Measurements from ENCODE around the gene WDR27. TPM values are rescaled to one million over a fixed set of nuclear protein-coding genes. Genes with fewer than 3 reads are reported as not detected.
A peak's percentile ranks its signal among the peaks of the same experiment; 100 is the strongest.

The WDR27 gene
- total RNA-seq, 2 donors from 2014 or later: 45.0 to 46.1 TPM

DNA sequence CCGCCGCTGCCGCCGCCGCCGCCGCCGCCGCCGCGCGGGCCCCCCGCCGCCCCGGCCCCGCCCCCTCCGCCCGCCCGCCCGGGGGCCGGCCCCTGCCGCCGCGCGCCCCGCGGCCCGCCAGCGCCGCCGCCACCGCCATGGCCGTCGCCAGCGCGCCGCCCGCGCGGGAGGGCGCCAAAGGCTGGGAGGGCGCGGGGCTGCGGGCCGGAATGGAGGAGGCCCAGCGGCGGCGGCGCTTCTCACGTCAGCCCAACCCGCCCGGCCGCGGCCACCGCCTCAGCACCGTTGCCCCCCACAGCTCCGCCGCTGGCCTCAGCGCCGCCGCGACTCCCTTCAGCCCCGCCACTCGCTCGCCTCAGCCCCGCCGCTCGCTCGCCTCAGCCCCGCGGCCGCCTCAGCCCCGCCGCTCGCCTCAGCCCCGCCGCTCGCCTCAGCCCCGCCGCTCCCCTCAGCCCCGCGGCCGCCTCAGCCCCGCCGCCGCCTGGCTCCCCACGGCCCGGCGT, 22.2 kb upstream of the WDR27 start:
- DNase-seq (peak; percentile 49 to 61), ATAC-seq (replicated peaks in 1 of 2) (peak; percentile 56 to 66)
- no peaks in the 10 kb centered on the region for H3K9me3 Mint-ChIP-seq
- peak overlapping the region in 1 of 2 donors; percentile 68 for H3K4me3 Mint-ChIP-seq
- peaks cover 3 to 13% of the 10 kb centered on the region in 2 donors for H3K36me3 Mint-ChIP-seq (ENCODE audit: insufficient read depth in 2 of 2)
- H3K27ac Mint-ChIP-seq: no peak overlapping the region
- H3K27me3 Mint-ChIP-seq (ENCODE audit: low read depth): no peaks in the 10 kb centered on the region
- peaks cover 46% of the 10 kb centered on the region for H3K4me1 Mint-ChIP-seq (ENCODE audit: low read depth)

DNA sequence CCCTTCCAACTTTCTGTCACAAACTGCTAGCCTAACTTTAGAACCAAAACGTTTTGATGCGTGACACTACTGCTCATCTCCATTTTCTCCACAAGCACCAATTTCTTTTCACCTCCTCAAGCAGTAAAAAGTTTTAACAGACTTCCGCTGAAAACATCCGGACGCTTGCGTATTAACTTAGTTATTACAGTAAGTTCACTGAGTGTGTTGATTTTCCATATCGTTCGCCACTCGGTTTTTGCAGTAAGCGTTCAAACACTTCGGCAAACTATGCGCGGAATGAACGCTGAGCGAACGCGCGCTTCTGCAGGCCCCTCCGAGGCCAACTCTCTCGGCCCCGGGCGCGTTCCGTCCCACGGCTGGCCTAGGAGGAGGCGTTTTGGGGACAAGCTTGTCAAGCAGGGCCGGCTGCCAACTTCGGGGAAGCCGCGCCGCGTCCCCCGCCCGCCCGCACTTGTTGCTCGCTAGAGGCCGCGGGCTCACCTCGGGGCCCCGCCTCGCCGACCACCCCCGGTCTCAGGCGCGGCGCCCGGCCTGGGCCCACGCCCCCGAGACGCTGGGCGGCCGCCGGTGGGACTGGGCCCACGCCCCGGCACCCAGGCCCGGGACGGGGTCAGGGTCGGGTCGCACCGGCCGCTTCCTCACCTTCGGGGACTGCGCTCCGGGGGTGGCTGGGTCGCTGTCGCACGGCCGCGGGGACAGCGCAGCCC, 21.5 kb upstream of the WDR27 start:
- peaks cover 3 to 13% of the 10 kb centered on the region in 2 donors for H3K36me3 Mint-ChIP-seq (ENCODE audit: insufficient read depth in 2 of 2)
- peak overlapping the region; percentile 92 for H3K27ac Mint-ChIP-seq
- H3K4me1 Mint-ChIP-seq (ENCODE audit: low read depth): peaks cover 48% of the 10 kb centered on the region
- peak overlapping the region; percentile 90 to 91 for H3K4me3 Mint-ChIP-seq
- DNase-seq: peak; percentile 75 to 76
- H3K9me3 Mint-ChIP-seq: no peaks in the 10 kb centered on the region
- peak; percentile 48 to 57 for ATAC-seq (replicated peaks in 1 of 2)
- no peaks in the 10 kb centered on the region for H3K27me3 Mint-ChIP-seq (ENCODE audit: low read depth)

DNA sequence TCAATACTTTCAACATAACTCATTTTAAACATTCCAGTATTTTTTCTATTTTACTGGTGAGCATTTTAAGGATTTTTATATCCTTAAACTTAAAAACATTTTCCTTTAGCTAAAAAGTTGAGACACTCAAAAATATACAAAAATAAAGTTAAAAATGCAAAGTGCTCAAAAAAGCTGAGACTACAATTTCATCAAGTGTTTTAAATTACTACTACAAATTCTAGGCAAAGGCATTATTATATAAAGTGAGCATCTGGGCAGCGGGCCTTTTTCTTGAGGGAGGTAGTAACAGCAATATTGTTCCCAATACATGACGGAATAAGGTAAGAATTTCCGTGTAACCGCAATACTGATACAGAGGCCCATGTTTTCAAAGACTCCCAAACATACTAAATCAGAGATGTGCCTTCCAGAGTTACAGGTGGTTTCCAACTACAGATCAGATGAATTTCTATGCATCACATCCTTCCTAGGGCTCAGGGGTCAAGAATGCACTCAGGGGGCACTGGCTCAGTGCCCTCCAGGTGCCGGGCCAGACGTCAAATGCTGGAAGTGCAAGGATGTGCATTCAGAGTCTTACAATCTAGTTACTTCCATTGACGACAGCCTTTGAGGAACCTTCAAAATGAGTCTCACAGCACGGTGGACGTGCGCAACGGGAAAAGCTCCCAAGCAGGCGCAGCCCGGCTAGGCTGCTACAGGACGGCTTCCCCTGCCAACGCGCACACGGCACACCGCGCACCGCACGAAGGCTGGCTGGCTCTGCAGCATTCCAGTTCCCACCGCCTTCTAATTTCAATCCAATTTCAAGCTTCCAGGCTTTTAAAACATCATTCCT, 20.8 kb upstream of the WDR27 start:
- peak overlapping the region; percentile 90 to 91 for H3K4me3 Mint-ChIP-seq
- H3K27ac Mint-ChIP-seq: peak overlapping the region; percentile 92
- peaks cover 48% of the 10 kb centered on the region for H3K4me1 Mint-ChIP-seq (ENCODE audit: low read depth)

DNA sequence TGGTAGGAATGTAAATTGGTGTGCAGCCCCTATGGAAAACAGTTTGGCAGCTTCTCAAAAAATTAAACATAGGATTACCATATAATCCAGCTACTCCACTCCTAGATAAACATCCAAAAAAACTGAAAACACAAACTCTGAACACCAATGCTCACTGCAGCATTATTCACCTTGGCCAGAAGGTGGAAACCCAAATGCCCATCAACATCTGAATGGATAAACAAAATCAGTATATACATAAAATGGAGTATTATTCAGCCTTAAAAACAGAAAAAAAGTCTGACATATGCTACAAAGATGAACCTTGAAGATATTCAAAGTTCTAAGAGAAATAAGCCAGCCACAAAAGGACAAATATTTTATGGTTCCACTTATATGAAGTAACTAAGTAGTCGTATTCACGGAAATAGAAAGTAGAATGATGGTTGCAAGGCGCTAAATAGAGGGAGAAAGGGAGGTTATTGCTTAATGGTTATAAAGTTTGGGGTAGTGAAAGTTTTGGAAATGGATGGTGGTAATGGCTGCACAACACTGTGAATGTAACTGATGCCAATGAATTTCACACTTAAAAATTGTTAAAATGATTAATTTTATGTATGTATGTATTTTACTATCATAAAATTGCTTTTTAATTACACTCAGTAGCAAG, 18.5 kb upstream of the WDR27 start:
- peaks cover 6 to 28% of the 10 kb centered on the region in 2 donors for H3K36me3 Mint-ChIP-seq (ENCODE audit: insufficient read depth in 2 of 2)
- H3K4me1 Mint-ChIP-seq (ENCODE audit: low read depth): peaks cover 36% of the 10 kb centered on the region

More for the DNA sequence above, 20.8 kb upstream of the WDR27 start:
- no peaks in the 10 kb centered on the region for H3K9me3 Mint-ChIP-seq
- H3K27me3 Mint-ChIP-seq (ENCODE audit: low read depth): no peaks in the 10 kb centered on the region
- ATAC-seq (replicated peaks in 1 of 2) (peak; percentile 29 to 42), DNase-seq (peak; percentile 37 to 49)
- peaks cover 4 to 17% of the 10 kb centered on the region in 2 donors for H3K36me3 Mint-ChIP-seq (ENCODE audit: insufficient read depth in 2 of 2)

DNA sequence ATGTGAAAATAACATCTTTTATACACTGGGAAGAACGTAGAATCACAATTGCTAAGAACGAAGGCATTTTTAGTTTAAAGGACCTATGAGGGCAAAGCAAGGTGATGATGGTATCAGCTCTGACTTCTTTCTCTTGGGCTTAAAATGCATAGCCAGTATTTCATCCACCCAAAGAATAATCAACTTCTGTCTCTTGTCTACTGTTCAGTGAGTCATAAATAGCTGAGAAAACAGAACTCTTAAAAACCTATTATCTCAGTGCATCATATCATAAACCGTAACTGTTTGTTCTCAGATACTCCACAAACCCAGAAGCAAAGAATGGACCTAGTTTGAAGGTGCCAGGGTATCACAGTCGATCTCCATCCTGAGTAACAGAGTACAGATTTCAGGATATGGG, 17.3 kb upstream of the WDR27 start:
- Mint-ChIP-seq H3K27me3 (ENCODE audit: low read depth) (no peaks in the 10 kb centered on the region), H3K9me3 (no peaks in the 10 kb centered on the region), H3K4me3 (peak overlapping the region in 1 of 2 donors; percentile 49), H3K4me1 (ENCODE audit: low read depth) (peaks cover 36% of the 10 kb centered on the region), H3K27ac (peak overlapping the region; percentile 79), H3K36me3 (ENCODE audit: insufficient read depth in 2 of 2) (peaks cover 8 to 34% of the 10 kb centered on the region in 2 donors)
- ATAC-seq (replicated peaks in 1 of 2) (no peak), DNase-seq (no peak)

More for the DNA sequence above, 18.5 kb upstream of the WDR27 start:
- no peak for DNase-seq
- Mint-ChIP-seq H3K9me3 (no peaks in the 10 kb centered on the region), H3K27me3 (ENCODE audit: low read depth) (no peaks in the 10 kb centered on the region), H3K4me3 (peak overlapping the region in 1 of 2 donors; percentile 54), H3K27ac (peak overlapping the region; percentile 52)
- ATAC-seq (replicated peaks in 1 of 2): no peak

DNA sequence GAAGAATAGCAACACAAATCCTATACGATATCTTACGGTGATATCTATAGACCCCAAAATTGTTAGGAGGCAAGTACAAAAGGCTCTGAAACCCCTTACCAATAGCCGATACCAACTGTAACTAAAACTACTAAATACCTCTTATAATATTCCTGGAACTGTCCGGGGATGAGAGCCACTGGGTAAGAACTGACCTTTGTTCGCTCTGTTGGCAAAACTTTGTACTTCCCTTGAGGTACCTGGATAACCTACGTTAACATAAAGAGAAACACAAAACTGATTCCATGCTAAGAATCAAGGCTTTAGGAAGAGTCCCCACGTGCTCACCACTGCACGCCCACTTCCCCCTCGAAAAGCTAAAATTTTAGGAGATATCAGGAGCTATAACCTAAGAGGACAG, 12.8 kb upstream of the WDR27 start:
- Mint-ChIP-seq H3K27ac (no peak overlapping the region), H3K9me3 (no peaks in the 10 kb centered on the region), H3K4me3 (no peak overlapping the region), H3K4me1 (ENCODE audit: low read depth) (peaks cover 18% of the 10 kb centered on the region), H3K36me3 (ENCODE audit: insufficient read depth in 2 of 2) (peaks cover 5 to 38% of the 10 kb centered on the region in 2 donors), H3K27me3 (ENCODE audit: low read depth) (no peaks in the 10 kb centered on the region)
- ATAC-seq (replicated peaks in 1 of 2): no peak
- no peak for DNase-seq

DNA sequence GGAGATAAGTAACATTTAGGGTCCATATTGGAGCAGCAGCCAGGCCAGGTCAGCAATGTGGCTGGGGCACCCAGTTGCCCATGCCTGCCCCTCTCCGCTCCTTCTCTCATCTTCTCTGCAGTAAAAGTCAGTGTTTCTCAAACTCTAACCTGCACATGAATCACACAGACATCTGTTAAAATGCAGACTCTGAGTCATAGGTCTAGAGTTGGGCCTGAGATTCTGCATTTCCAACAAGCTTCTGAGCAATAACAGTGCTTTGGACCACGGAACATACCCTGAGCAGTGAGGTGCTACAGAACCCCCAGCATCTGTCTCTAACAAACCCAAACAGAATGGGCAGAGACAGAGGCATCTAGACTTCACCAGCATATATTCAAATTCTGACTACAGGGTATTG, 12.3 kb upstream of the WDR27 start:
- H3K4me1 Mint-ChIP-seq (ENCODE audit: low read depth): peaks cover 18% of the 10 kb centered on the region
- no peak overlapping the region for H3K4me3 Mint-ChIP-seq
- DNase-seq (no peak), ATAC-seq (replicated peaks in 1 of 2) (peak; percentile 83 to 87)
- H3K36me3 Mint-ChIP-seq (ENCODE audit: insufficient read depth in 2 of 2): peaks cover 5 to 35% of the 10 kb centered on the region in 2 donors
- no peaks in the 10 kb centered on the region for H3K9me3 Mint-ChIP-seq
- no peaks in the 10 kb centered on the region for H3K27me3 Mint-ChIP-seq (ENCODE audit: low read depth)
- H3K27ac Mint-ChIP-seq: no peak overlapping the region

DNA sequence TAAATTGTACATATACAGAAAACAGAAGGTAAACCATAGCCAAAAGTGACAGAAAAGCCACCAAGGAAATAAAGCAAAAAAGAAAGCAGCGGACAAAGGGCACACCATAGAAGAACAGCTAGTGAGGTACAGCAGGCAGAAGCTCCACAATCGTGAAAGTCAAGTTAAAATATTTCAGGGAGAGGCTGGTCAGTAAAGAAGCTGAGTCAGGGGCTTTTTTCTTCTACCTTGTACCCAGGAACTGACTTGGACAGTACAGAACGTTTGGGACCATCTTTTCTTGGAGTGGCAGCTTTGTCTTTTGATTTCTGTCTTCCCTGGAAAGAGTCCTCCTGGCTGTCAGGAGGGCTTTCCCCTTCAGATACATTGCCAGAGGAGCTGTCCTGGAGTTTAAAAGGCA, 8.2 kb upstream of the WDR27 start:
- H3K4me3 Mint-ChIP-seq: no peak overlapping the region
- ATAC-seq (replicated peaks in 1 of 2) (no peak), DNase-seq (no peak)
- H3K27me3 Mint-ChIP-seq (ENCODE audit: low read depth): no peaks in the 10 kb centered on the region
- peaks cover 39% of the 10 kb centered on the region for H3K4me1 Mint-ChIP-seq (ENCODE audit: low read depth)
- H3K9me3 Mint-ChIP-seq: no peaks in the 10 kb centered on the region
- H3K27ac Mint-ChIP-seq: peak overlapping the region; percentile 71
- H3K36me3 Mint-ChIP-seq (ENCODE audit: insufficient read depth in 2 of 2): peaks cover 1 to 20% of the 10 kb centered on the region in 2 donors

DNA sequence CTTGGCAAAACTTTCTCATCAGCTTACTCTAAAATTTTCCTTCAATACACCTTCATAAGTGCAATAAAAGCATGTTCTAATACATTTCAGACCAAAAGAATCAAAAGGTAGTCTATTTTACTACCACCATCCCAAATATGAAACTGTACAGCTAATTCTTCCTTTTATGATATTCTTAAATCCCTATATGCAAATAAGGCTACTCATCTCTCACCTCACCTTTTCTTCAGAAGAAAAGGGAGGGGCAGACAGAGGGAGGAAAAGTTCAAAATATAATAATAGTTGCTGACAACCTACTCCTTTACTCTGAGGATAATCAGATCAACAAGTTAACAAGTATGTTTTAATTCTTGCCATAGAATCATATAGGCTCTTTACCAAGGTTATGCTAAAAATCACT, 7.5 kb upstream of the WDR27 start:
- peak overlapping the region; percentile 71 for H3K27ac Mint-ChIP-seq
- H3K4me3 Mint-ChIP-seq: no peak overlapping the region
- no peaks in the 10 kb centered on the region for H3K27me3 Mint-ChIP-seq (ENCODE audit: low read depth)
- DNase-seq (no peak), ATAC-seq (replicated peaks in 1 of 2) (no peak)
- H3K4me1 Mint-ChIP-seq (ENCODE audit: low read depth): peaks cover 45% of the 10 kb centered on the region
- H3K9me3 Mint-ChIP-seq: no peaks in the 10 kb centered on the region
- peaks cover under 1 to 20% of the 10 kb centered on the region in 2 donors for H3K36me3 Mint-ChIP-seq (ENCODE audit: insufficient read depth in 2 of 2)

DNA sequence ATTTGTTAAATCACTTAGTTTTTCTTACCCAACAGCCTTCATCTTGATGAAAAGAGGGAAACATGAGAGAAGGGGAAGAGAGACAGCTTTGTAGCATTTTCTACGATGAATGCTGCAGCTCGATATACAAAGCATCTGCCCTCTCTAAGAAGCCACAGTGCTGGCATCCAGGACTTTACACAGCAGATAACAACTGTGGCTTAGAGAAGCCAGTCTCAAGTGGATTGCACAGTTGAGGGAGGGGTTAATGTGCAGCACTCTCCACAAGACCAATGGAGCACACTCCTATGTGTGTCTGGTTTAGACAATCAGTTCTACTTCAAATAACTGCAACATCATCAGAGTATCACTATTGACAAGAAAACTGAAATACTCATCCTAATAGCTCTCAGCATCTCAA, 5.9 kb upstream of the WDR27 start:
- no peak overlapping the region for H3K4me3 Mint-ChIP-seq
- H3K27ac Mint-ChIP-seq: peak overlapping the region; percentile 58
- no peaks in the 10 kb centered on the region for H3K27me3 Mint-ChIP-seq (ENCODE audit: low read depth)
- H3K36me3 Mint-ChIP-seq (ENCODE audit: insufficient read depth in 2 of 2): peaks cover 3 to 15% of the 10 kb centered on the region in 2 donors
- H3K9me3 Mint-ChIP-seq: no peaks in the 10 kb centered on the region
- peaks cover 49% of the 10 kb centered on the region for H3K4me1 Mint-ChIP-seq (ENCODE audit: low read depth)
- DNase-seq: no peak
- ATAC-seq (replicated peaks in 1 of 2): no peak

DNA sequence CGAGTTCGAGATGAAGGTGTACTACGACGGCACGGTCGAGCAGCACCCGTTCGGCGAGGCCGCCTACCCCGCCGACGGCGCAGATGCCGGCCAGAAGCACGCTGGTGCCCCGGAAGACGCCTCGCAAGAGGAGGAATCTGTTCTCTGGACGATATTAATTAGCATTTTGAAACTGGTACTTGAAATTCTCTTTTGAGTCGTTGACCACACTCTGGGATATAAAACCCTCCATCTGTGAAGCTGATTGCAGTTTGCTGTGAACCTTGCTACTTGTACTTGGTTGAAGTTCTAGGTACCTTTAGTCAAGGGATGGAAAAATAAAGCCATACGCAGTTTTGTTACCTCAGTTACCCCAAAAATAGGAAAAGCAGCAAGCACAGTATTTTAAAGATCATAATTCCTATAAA, 1.0 kb upstream of the WDR27 start:
- no peak for DNase-seq
- H3K27me3 Mint-ChIP-seq (ENCODE audit: low read depth): no peaks in the 10 kb centered on the region
- H3K27ac Mint-ChIP-seq: peak overlapping the region; percentile 95
- H3K4me3 Mint-ChIP-seq: peak overlapping the region; percentile 89 to 97
- peak in 1 of 2 donors; percentile 4 for ATAC-seq (replicated peaks in 1 of 2)
- no peaks in the 10 kb centered on the region for H3K9me3 Mint-ChIP-seq
- H3K4me1 Mint-ChIP-seq (ENCODE audit: low read depth): peaks cover 61% of the 10 kb centered on the region
- H3K36me3 Mint-ChIP-seq (ENCODE audit: insufficient read depth in 2 of 2): peaks cover 4 to 10% of the 10 kb centered on the region in 2 donors

DNA sequence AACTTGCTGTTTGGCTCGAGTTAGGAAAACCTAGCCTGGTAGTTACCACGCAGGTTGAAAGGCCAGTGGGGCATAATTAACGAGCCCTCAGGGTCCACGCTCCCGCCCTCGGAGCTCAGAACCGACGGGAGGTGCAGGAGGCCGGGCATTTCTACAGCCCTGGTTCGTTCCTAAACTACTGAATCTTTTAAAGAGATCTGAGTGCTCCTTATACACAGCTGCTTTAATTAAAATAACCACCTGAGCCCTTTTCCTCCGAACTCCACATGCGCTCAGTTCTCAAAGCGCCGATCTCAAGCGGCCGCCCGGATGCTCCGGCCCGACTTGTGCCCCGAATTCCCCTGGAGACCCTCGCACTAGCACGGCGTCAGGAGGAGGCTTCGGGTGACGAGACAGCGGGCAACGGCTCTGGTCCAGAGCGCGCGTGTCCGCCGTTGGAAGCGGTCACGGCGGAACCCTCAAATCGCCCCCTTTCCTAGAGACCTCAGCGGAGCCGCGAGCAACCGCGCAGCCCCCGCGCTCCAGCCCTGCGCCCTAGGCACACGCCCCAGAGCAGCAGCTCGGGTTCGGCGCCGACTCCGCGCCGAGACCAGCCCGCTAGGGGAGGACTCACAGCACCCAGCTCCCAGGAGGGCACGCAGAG, 397 bp downstream of the WDR27 start:
- Mint-ChIP-seq H3K36me3 (ENCODE audit: insufficient read depth in 2 of 2) (peaks cover 4 to 9% of the 10 kb centered on the region in 2 donors), H3K27me3 (ENCODE audit: low read depth) (no peaks in the 10 kb centered on the region), H3K9me3 (no peaks in the 10 kb centered on the region), H3K27ac (peak overlapping the region; percentile 89), H3K4me3 (peak overlapping the region; percentile 89 to 97), H3K4me1 (ENCODE audit: low read depth) (peaks cover 57% of the 10 kb centered on the region)
- no peak for DNase-seq
- ATAC-seq (replicated peaks in 1 of 2): no peak

Measured in activated T-cell treated with anti-CD3 and anti-CD28 coated beads, Interleukin-2, amount 50 U/mL, for 72 hours (primary cell).